NCI-H146 (cell line): ENCODE measurements around the gene SHC4.

Experiments used
- DNase-seq: peaks from one replicate; lab custom pipeline; 2025; lab: John Stamatoyannopoulos, UW

Gene SHC4

GRCh38 chr15:48968066-48968465 lies 4.3 kb upstream of the SHC4 start:
- no peak for DNase-seq

- no peak for DNase-seq
Measured at GRCh38 chr15:48967336-48967735, 3.6 kb upstream of the SHC4 start.

- DNase-seq: no peak
Measured at GRCh38 chr15:48966595-48967301, 3.0 kb upstream of the SHC4 start.

GRCh38 chr15:48965972-48966371 lies 2.3 kb upstream of the SHC4 start:
- no peak for DNase-seq

GRCh38 chr15:48964898-48965297 lies 1.2 kb upstream of the SHC4 start:
- no peak for DNase-seq

- DNase-seq: peak; percentile 42
Measured at GRCh38 chr15:48962662-48963523, 826 bp downstream of the SHC4 start.

- no peak for DNase-seq
Measured at GRCh38 chr15:48955967-48956366, 7.8 kb downstream of the SHC4 start.

DNA sequence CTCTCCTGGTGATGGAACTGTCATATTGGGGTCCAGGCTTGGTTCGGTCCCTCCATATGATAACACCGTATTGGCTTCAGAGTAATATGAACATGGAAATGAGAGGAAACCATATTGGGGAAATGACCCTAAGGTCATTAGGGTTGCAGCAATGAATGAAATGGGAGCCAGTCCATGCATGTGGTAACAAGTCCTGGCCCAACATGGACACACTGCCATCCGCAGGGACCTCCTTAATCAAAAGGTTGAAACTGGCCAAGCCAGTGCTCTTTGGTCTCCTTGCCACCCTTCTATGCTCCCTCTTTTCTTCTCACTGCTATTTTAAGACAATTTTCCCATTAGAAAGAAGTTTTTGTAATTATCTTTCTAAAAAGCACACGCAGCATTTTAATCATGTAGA lies 8.3 kb downstream of the SHC4 start:
- DNase-seq: no peak

DNA sequence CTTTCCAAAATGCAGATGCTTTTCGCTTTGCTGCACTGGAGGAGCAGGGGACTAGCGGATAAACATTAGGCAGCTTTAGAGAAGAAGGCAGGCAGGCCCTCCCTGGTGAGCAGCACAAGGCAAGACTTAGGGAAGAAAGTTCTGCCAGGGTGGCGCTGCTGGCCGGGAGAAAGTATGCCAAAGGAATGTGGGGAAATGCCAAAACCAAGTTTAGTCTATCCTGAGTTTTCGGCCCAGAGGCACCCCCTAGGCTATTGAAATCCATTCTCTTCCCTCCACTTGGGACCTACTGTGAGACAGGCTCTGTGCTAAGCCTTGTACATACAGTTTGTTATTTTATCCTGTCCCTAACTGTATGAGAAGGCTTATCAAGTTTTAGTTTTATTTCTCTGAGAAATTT lies 9.2 kb downstream of the SHC4 start:
- DNase-seq: no peak

GRCh38 chr15:48946840-48947187 lies 16.9 kb downstream of the SHC4 start:
- no peak for DNase-seq

GRCh38 chr15:48946074-48946839 lies 17.5 kb downstream of the SHC4 start:
- DNase-seq: no peak

DNA sequence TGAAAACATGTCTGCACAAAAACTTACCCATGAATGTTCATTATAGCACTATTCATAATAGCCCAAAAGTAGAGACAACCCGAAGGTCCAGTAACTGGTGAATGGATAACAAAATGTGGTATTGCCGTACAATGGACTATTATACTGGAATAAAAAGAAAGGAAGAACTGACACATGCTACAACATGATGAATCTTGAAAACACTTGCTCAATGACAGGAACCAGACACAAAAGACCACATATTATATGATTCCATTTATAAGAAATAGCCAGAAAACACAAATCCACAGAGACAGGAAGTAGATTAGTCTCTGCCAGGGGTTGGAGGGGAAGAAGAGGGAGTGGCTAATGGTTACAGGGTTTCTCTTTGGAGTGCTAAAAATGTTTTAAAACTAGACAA lies 18.3 kb downstream of the SHC4 start:
- no peak for DNase-seq

- DNase-seq: no peak
Measured at GRCh38 chr15:48941904-48942303, 21.8 kb downstream of the SHC4 start.

DNA sequence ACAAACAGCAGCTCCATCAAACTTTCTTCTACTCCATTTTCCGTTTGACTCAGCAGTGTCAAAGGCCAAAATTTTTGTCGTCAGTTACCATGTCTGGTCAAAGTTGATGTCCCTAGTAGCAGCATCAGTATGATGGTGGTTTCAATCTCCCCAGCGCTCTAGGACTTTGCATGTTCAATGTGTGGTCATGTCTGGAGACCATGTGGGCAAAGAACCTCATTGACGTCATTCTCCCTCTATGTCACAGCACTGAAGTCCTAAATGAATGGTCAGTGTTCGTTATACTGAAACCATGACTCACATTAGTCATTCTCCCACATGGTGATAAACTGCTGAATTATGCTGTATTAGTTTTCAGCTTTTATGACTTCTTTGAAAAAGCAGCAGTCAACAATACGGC lies 23.2 kb downstream of the SHC4 start:
- DNase-seq: no peak

- DNase-seq: no peak
Measured at GRCh38 chr15:48939648-48940047, 24.1 kb downstream of the SHC4 start.

DNA sequence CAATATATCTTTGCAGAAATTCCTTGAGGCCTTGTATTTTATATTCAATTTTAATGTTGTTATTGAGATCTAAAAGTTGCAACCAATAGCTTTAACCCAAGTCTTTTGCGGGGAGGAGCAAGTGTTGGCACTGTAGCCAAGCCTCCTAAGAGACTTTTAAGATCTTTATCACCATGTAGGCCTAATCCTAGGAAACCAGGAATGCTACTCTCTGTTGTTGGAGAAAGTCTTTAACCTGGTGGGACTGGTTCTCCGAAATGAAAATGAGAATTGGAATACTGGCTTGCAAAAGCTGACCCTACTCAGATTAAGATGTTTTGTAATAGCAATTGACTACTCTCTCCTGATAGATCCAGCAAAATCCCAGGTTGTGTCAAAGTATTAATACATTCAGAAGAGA lies 25.8 kb downstream of the SHC4 start:
- no peak for DNase-seq

- DNase-seq: no peak
Measured at GRCh38 chr15:48936666-48937065, 27.1 kb downstream of the SHC4 start.

- DNase-seq: no peak
Measured at GRCh38 chr15:48935236-48935635, 28.5 kb downstream of the SHC4 start.

- no peak for DNase-seq
Measured at GRCh38 chr15:48930735-48931134, 33.0 kb downstream of the SHC4 start.

DNA sequence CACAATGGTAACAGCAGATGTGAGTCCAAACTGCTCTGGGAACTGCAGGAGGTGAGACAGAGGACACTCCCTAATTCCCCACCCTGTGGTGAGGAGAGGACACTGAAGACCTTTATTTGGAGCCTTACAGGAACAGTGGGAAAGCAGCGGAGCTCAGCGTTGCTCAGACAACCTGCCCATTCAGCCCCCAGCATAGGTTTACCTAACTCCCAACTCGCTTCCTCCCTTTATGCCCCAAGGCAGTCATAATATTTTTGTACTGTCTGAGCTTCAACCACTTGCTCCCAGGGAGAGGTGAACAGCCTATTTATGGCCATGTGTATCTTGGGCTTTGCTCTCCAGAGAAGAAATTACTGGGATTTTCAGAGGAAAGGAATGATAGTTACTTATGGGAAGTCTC lies 34.1 kb downstream of the SHC4 start:
- DNase-seq: peak; percentile 77

GRCh38 chr15:48928877-48929538 lies 34.7 kb downstream of the SHC4 start:
- DNase-seq: no peak

DNA sequence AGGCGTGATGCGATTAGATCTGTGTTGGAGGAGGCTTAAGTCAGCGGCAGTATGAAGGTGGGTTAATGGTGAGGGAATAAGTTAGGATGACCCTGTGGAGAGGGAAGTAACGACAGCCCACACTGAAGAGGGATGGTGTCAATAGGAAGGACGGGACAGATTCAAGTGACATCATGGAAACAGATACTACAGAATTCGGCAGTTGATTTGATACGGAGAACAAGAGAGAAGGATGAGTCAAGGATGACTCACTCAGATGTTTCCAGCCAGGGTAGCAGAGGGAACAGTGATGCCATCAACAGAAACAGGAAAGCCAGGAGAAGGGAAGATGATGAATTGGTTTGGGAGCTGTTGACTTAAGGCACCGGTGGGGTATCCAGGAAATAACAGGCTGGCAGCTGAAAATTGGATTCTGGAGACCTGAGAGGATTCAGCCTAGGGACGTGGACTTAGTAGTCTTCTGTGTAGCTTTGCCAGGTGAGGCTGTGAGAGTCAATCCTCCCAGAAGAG lies 38.0 kb downstream of the SHC4 start:
- peak; percentile 43 for DNase-seq
